ENCODE results near the gene NRTN. TPM values are rescaled to one million over a fixed set of nuclear protein-coding genes. Genes with fewer than 3 reads are reported as not detected.

Gene NRTN
- total and polyA plus RNA-seq, 2 donors (not counting 3 experiments of a cell fraction or from before 2014, with no cell fraction given), result 0.41 TPM; not detected in 1

DNA sequence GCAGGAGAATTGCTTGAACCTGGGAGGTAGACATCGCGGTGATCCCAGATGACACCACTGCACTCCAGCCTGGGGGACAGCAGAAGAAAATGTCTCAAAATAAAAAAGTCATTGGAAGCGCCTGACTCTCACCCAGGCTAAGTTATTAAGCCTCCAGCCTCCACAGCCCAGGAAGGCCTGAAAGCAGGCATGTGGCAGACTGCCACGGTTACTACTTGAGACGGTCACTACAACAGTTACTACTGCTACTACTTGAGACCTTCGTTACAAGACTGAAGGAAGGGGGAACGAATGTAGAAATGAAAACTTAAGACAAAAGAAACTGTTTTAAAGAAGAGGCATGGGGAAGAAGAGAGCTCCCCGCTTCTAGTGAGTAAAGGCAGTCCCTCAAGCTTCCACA lies 29.9 kb upstream of the NRTN start:
- no peak overlapping the region for H2AFZ ChIP-seq (ENCODE audit: low read depth, low read length)
- H3K4me1 ChIP-seq (ENCODE audit: control insufficient read depth, extremely low read depth, insufficient read depth, low read length), result no peaks in the 10 kb centered on the region
- dilution Hi-C loops (cut with MboI; ENCODE audit: extremely low pct_ligation_motif_present, low sequenced_read_pairs) (no loop called here), intact Hi-C loops (cut with micrococcal nuclease) (no loop called here)
- no peaks in the 10 kb centered on the region for H3K27me3 ChIP-seq (ENCODE audit: control insufficient read depth in 2 of 2, insufficient read depth in 2 of 2, low read length in 2 of 2)
- no peak overlapping the region for H3K4me3 ChIP-seq (replicated peaks in 1 of 3; ENCODE audit: insufficient read depth in 1 of 3, low read depth in 1 of 3, low read length in 3 of 3)
- no peak overlapping the region for H3K9ac ChIP-seq (replicated peaks; ENCODE audit: extremely low read depth, insufficient read depth, low read length)
- no peaks in the 10 kb centered on the region for H3K79me2 ChIP-seq (ENCODE audit: control insufficient read depth, insufficient read depth, low read length)
- H4K20me1 ChIP-seq (replicated peaks; ENCODE audit: control insufficient read depth, extremely low read depth, insufficient read depth, low read length), result no peaks in the 10 kb centered on the region
- no peak overlapping the region for H3K4me2 ChIP-seq (ENCODE audit: insufficient read depth, low read length)
- POLR2A ChIA-PET, result no interaction called here
- CTCF ChIA-PET, result interaction anchor here (1.1 to 2.2 kb wide), 3 partner anchors 18 to 247 kb away, joined by 5 to 6 read pairs (median 6); no protein-coding TSS in a partner anchor
- FAIRE-seq, result no peak
- H3K36me3 ChIP-seq (ENCODE audit: control insufficient read depth in 2 of 2, extremely low read depth in 1 of 2, insufficient read depth in 2 of 2, low read length in 2 of 2), result no peaks in the 10 kb centered on the region
- H3K27ac ChIP-seq (ENCODE audit: insufficient read depth, low read depth, low read length), result no peak overlapping the region
- no peak for DNase-seq (ENCODE audit: low read depth, low spot score)
- H3K9me3 ChIP-seq (replicated peaks; ENCODE audit: control insufficient read depth, insufficient read depth, low read length), result no peaks in the 10 kb centered on the region
- H3K9me1 ChIP-seq (replicated peaks; ENCODE audit: control insufficient read depth, extremely low read depth, insufficient read depth, low read length), result no peaks in the 10 kb centered on the region
- TF ChIP-seq JUN (IDR thresholded peaks at IDR 0.05; ENCODE audit: borderline replicate concordance, insufficient read depth, insufficient read length, low read depth), result no peak
- TF ChIP-seq, protein P1, sequence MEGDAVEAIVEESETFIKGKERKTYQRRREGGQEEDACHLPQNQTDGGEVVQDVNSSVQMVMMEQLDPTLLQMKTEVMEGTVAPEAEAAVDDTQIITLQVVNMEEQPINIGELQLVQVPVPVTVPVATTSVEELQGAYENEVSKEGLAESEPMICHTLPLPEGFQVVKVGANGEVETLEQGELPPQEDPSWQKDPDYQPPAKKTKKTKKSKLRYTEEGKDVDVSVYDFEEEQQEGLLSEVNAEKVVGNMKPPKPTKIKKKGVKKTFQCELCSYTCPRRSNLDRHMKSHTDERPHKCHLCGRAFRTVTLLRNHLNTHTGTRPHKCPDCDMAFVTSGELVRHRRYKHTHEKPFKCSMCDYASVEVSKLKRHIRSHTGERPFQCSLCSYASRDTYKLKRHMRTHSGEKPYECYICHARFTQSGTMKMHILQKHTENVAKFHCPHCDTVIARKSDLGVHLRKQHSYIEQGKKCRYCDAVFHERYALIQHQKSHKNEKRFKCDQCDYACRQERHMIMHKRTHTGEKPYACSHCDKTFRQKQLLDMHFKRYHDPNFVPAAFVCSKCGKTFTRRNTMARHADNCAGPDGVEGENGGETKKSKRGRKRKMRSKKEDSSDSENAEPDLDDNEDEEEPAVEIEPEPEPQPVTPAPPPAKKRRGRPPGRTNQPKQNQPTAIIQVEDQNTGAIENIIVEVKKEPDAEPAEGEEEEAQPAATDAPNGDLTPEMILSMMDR (IDR thresholded peaks at IDR 0.05; ENCODE audit: extremely low read depth in 1 of 2, insufficient read depth in 1 of 2, low read depth in 1 of 2, low read length in 2 of 2), result no peak
- no peak for TF ChIP-seq POLR2AphosphoS5 (IDR thresholded peaks at IDR 0.05; ENCODE audit: insufficient read depth, low read depth, low read length)
- TF ChIP-seq EZH2 (IDR thresholded peaks at IDR 0.05; ENCODE audit: borderline replicate concordance, low read depth, low read length, severe bottlenecking), result no peak
- no peak for TF ChIP-seq GATA2 (IDR thresholded peaks at IDR 0.05; ENCODE audit: insufficient read depth, insufficient read length, low read depth, low read length)
- no peak for TF ChIP-seq POLR2A (IDR thresholded peaks at IDR 0.05; ENCODE audit: low read depth, low read length)
- TF ChIP-seq, protein P2, sequence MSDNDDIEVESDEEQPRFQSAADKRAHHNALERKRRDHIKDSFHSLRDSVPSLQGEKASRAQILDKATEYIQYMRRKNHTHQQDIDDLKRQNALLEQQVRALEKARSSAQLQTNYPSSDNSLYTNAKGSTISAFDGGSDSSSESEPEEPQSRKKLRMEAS (IDR thresholded peaks at IDR 0.05; ENCODE audit: insufficient read depth, insufficient read length), result no peak
- TF ChIP-seq FOS (IDR thresholded peaks at IDR 0.05; ENCODE audit: borderline replicate concordance, insufficient read depth, low read length), result no peak
- TF ChIP-seq MYC (IDR thresholded peaks at IDR 0.05; ENCODE audit: low read depth, low read length), result no peak
- no TSS peak for BruUV-seq (replicated peaks)

All from endothelial cell of umbilical vein (primary cell).